Measurements from ENCODE around the gene ABCA10.

The ABCA10 gene

GRCh38 chr17:69188796-69189195, 39.8 kb downstream of the ABCA10 start:
- Histone ChIP-seq H3K4me1 (ENCODE audit: control insufficient read depth in 1 of 2, insufficient read depth in 1 of 2, low read depth in 1 of 2, low read length in 1 of 2) (no peaks in the 10 kb centered on the region), H3K27me3 (no peaks in the 10 kb centered on the region), H3K9me3 (no peaks in the 10 kb centered on the region), H3K4me3 (ENCODE audit: low read depth in 1 of 2, low read length in 1 of 2) (no peak overlapping the region), H3K27ac (no peak overlapping the region), H3K36me3 (no peaks in the 10 kb centered on the region)
- no peak for TF ChIP-seq CTCF (IDR thresholded peaks at IDR 0.05)

- Histone ChIP-seq H3K9me3 (no peaks in the 10 kb centered on the region), H3K27me3 (no peaks in the 10 kb centered on the region), H3K36me3 (no peaks in the 10 kb centered on the region), H3K27ac (no peak overlapping the region), H3K4me1 (ENCODE audit: control insufficient read depth in 1 of 2, insufficient read depth in 1 of 2, low read depth in 1 of 2, low read length in 1 of 2) (no peaks in the 10 kb centered on the region), H3K4me3 (ENCODE audit: low read depth in 1 of 2, low read length in 1 of 2) (no peak overlapping the region)
- no peak for TF ChIP-seq CTCF (IDR thresholded peaks at IDR 0.05)
Observed at GRCh38 chr17:69188064-69188463, 40.6 kb downstream of the ABCA10 start.

GRCh38 chr17:69187294-69187693, 41.3 kb downstream of the ABCA10 start:
- no peak for TF ChIP-seq CTCF (IDR thresholded peaks at IDR 0.05)
- Histone ChIP-seq H3K27ac (no peak overlapping the region), H3K4me1 (ENCODE audit: control insufficient read depth in 1 of 2, insufficient read depth in 1 of 2, low read depth in 1 of 2, low read length in 1 of 2) (no peaks in the 10 kb centered on the region), H3K4me3 (ENCODE audit: low read depth in 1 of 2, low read length in 1 of 2) (no peak overlapping the region), H3K27me3 (no peaks in the 10 kb centered on the region), H3K36me3 (no peaks in the 10 kb centered on the region), H3K9me3 (no peaks in the 10 kb centered on the region)

GRCh38 chr17:69179227-69179952, 49.2 kb downstream of the ABCA10 start:
- Histone ChIP-seq H3K27me3 (no peaks in the 10 kb centered on the region), H3K4me3 (ENCODE audit: low read depth in 1 of 2, low read length in 1 of 2) (no peak overlapping the region), H3K4me1 (ENCODE audit: control insufficient read depth in 1 of 2, insufficient read depth in 1 of 2, low read depth in 1 of 2, low read length in 1 of 2) (no peaks in the 10 kb centered on the region), H3K27ac (no peak overlapping the region), H3K36me3 (no peaks in the 10 kb centered on the region), H3K9me3 (no peaks in the 10 kb centered on the region)
- no peak for TF ChIP-seq CTCF (IDR thresholded peaks at IDR 0.05)

- H3K4me3 ChIP-seq (ENCODE audit: low read depth in 1 of 2, low read length in 1 of 2): no peak overlapping the region
- no peaks in the 10 kb centered on the region for H3K27me3 ChIP-seq
- no peak overlapping the region for H3K27ac ChIP-seq
- TF ChIP-seq CTCF (IDR thresholded peaks at IDR 0.05): no peak
- H3K36me3 ChIP-seq: no peaks in the 10 kb centered on the region
- no peaks in the 10 kb centered on the region for H3K4me1 ChIP-seq (ENCODE audit: control insufficient read depth in 1 of 2, insufficient read depth in 1 of 2, low read depth in 1 of 2, low read length in 1 of 2)
- H3K9me3 ChIP-seq: no peaks in the 10 kb centered on the region
Observed at GRCh38 chr17:69176457-69176795, 52.2 kb downstream of the ABCA10 start.

Data from neutrophil (primary cell).